NCI-H446 treated with DMSO at 0.1 percent for 48 hours (cell line): ENCODE data around the gene DTYMK.
A peak's percentile ranks its signal among the peaks of the same experiment; 100 is the strongest.

Experiments
- DNase-seq: peaks from one replicate; lab custom pipeline; 2025; lab: John Stamatoyannopoulos, UW

The DTYMK gene

DNA sequence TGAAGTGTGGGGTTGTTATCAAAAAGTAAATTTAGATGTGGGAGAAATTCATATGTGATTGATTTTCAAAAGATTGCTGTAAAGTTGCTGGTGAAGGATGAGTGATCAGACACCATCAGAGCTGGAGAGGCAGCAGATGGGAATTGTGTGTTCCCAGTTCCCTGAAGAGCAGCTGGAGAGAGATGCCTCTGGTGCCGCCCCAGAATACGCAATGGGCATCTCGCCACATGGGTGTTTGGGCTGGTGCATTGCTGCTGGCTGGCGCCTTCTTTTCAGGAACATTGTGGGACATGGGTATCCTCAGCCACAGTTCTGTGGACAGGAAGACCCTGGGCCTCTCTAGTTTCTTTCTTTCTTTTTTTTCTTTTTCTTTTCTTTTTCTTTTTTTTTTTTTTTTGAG, 37.2 kb downstream of the DTYMK start:
- peak; percentile 43 for DNase-seq

DNA sequence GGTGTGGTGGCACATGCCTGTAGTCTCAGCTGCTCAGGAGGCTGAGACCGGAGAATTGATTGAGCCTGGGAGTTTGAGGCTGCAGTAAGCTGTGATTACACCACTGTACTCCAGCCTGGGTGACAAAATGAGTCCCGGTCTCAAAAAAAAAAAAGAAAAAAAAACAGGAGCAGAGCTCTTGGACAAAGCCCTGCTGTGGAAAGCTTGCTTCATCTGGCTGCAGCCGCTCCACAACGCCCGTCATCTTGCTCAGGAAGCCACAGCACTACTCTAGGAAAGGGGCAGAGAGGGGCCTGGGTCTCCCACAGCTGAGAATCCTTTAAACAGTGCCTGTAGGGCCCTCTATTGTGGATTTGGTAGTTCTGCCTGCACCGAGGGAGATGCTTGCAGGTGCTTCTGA, 38.2 kb downstream of the DTYMK start:
- no peak for DNase-seq

DNA sequence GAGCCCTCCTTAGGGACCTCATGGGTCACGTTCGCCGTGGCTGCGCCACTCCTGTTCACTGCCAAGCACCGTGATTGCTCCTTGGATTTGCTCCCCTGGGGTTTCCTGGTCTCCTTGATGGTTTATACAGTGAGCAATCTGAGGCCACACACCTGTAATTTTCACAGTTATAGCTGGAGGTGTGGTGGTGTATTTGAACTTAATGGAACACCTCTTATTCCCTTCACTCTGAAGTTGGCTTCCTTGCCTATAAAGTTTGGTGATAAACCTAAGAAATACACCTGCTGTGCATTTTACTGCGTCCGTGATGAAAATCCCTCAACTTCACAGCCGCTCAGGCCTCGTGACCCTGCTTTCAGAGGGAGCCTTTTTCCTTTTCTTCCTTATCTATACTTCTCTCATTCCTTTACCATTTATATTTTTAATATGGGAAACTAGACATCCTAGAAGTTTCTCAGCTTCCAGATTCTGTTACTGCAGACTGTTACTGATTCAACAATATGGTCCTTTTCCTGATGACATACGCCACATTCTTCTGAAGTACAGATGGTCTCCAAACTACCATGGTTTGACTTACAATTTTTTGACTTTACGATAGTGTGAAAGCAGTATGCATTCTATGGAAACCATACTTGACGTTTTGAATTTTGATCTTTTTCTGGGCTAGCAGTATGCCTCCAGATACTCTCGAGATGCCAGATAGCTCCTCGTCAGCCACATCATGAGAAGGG, 40.5 kb downstream of the DTYMK start:
- no peak for DNase-seq

DNA sequence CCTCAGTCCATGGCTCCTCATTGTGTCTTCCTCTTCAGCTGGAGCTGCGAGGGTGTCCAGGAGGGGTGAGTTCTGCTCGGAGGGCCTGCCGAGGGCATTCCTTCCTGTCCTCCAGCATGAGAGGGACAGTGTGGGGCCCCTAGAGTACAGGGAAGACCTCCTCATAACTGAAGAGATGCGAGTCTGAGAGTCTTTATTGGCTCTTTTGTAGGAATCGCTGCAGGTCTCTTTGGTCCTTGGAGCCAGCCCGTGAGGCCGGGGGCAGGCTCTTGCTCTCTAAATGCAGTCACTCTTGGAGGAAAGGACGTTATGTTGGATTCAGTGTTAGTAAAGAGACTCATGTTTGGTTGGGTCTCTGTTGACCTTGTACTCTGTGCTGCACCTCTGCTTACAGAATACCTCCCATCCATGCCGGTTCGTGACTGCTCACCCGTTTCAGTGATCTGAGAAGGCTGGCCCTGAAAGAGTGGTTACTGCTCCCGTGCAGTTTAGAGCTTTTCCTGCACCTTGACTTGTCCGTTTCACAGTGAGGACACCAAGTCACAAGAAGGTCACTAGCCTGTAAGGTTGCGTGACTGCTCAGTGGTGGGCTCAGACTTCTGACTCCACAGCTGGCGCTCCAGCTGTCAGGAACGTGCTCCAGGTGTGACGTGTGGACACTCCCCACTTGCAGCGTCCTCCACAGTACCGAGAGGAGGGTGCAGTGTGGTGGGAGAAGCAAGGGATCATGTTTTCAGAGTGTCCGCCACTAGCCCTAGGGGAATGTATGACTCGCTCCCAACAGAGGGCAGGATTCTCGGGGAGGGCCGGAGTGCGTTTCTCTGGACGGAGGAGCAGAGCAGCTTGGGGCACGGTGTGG, 41.3 kb downstream of the DTYMK start:
- no peak for DNase-seq

DNA sequence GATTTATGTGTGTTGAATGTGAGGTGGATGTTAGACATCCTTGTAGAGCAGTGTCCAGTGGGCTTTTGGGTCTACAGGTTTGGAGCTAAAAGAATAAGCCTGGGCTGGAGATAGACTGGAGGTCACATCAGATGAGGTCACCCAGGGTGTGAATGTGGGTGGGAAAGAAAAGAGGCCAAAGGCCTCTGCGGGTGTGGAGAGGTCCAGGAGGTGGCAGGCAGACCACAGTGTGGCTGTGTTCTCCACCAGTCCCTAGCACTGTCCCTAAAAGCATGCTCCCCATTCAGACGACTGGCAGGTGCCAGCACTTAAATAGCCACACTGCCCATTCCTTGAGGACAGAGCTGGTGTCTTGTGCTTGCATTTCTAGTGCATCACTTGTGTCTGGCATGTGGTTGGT, 45.0 kb downstream of the DTYMK start:
- DNase-seq: no peak

DNA sequence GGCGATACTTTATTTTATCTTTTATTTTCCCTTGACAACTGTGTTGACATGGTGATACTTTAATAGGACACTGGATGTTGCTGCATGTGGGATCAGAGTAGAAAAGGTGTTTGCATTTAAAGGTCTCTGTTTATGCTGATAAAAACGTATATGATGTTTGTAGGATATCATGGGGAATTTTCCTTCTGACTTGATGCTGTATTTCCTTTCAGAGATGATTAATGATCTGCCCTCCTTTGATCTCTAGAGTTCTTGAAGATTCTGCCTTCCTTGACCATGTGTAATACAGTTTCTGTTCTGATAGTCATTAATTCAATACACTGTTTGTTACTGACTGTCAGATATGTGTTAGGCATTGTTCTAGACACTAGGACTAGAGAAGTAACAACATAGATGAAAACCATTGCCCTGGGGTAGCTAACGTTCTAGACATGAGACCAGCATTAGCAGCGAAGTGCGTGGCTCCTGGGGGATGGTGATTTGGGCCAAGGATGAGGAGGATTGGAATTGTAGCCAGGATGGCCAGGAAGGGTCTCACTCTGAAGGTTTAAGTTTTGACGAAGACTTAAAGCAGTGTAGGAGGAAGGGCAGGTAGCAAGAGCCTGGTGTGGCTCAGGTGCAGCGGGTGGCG, 46.3 kb downstream of the DTYMK start:
- no peak for DNase-seq

DNA sequence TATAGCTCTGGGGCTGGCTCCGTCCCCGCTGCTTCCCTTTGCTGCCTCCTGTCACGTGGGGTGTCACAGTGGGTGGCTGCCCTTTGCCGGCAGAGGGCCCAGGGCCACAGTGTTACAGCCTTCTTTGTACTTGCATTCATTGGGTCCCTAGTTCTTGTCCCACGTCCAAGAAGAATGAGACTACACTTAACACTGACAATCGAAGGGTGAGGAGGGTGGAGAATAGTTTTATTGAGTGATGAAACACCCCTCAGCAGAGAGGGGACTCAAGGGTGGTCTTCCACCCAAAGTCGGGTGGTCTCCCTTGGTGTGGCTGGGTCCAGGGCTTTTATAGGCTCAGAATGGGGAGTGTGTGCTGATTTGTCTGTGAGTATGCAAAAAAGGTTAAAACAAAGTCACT, 47.2 kb downstream of the DTYMK start:
- no peak for DNase-seq

DNA sequence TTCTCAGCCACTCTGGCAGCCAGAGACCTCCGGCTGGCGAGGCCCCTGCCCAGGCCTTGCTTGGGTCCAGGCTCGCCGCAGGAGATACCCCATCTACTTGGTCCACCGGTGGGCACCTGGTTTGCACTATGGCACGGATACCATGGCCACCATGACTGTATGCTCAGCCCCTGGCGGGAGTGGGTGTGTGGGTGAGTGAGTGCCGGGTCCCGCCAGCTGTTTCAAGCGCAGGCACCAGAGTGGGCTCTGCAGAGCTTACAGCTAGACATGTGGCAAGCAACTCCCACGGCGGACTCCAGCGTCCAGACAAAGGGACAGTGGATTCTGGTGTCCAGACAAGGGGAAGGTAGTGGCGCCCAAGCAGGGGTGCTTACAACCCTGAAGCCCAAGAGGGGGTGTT, 47.7 kb downstream of the DTYMK start:
- no peak for DNase-seq

DNA sequence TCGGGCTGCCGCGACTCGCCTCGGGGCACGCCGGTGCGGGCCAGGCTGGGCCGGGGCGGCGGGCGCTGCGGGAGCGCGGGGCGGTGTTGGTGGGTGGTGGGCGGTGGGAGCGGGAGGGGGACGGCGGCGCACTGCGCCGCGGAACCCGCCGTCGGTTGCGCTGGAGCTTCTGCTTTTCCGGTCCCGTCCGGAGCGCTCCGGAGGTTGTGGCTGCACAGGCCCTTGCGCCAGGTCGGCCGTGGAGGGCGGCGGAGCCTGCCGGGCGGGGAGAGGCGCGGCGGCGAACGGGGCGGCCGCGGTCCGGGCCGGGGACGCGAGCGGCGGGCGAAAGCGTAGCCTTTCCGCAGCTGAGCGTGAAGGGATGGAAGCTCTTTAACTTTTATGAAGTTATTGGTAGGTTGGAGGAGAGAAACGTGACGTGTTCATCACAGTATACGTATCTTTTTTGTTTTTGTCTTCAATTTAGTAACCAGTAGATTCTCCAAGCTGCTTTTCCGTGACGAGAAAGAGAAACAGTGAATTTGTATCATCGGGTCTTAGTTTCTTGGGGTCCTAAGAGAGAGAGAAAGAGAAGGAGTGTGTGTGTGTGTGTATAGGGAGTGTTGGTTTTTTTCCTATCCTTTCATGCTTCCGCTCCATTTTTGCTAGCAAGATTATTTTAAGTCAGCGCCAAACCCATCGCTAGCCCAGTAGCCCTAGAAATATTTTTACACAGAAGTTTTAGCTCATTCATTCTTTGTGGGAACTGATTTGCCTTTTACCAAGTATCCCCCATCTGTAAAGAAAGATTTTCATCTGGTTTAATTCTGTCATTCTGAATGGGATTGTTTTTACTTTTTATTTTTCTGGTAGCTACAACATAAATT, 48.6 kb downstream of the DTYMK start:
- DNase-seq: no peak

DNA sequence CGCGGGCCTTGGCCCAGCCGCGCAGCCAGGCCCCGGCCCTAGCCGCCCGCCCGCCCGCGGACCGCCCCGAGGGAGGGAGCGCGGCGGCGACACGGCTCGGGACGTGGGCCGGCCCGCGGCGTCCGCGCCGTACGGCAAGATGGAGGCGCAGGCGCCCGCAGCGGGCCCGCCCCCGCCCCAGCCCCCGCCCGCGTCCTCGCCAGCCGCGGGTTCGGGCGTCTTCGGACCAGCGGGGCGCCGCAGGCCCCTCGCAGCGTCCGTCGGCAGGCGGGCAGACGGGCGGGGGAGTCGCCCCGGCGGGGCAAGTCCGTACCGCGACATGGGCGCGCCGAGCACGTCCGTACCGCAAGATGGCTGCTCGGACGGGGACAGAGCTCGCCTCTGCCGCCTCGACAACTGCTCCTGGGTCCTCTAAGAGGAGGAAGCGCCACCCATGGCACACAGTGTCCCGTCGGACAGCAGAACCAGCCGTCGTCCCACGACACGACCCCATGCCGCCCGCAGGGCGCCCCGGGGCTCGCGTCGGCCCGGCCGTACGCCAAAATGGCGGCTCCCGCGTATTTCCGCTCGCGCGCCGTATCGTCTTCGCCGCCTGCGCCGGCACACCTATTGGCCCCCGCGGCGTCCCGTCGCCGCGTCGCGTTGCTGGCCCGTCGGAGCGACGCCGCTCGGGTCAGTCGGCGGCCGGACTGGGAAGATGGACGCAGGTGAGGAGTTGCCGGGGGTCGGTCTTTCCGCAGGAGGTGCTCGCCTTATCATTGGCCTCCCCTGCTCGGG, 49.4 kb downstream of the DTYMK start, which contains the start of the genes ATG4B and THAP4:
ATG4B (plus strand) TSS at position 676 of the 777 bp plus-strand sequence; CDS start at position 698, 22 bp downstream.
THAP4 (minus strand) TSS at position 141 of the 777 bp plus-strand sequence. CDS start 141 bp downstream, outside the sequence.
- DNase-seq: peak; percentile 54

DNA sequence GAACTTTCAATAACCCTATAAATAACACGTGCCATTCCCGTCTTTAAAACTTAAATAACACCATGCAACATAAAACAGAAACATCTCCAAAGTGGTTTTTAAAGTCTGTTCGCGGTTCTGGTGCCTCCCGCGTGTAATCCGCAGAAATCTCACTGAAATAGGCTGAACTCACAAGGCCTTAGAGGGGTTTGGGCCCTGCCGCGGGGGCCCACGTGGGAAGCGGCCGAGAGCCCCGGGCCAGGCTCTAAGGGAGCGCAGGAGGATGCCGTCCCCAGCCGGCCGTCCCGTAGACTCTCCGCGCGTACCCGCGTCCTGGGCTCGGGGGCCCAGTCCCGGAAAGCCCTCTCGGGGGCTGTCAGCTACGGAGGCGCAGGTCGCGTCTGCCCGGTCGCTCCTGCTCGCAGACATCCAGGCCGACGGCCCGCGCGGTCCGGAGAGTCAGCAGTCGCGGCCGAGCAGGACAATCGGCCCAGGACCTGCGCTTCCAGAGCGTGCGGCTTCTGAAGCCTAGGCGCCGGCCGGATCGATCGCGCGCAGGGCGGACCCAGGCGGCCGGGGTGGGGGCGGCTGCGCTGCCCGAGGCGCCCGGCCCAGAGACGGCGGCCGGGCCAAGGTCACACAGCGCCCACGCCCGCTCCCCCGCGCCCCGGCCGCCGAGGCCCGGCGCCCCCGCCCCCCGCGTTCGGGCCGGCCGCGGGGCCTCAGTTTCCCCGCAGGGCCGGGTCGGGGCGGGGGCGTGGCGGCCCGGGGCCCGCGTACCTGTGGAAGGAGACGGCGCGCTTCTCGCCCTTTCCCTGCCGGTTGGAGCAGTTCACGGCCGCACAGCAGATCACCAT, 50.2 kb downstream of the DTYMK start:
- no peak for DNase-seq

DNA sequence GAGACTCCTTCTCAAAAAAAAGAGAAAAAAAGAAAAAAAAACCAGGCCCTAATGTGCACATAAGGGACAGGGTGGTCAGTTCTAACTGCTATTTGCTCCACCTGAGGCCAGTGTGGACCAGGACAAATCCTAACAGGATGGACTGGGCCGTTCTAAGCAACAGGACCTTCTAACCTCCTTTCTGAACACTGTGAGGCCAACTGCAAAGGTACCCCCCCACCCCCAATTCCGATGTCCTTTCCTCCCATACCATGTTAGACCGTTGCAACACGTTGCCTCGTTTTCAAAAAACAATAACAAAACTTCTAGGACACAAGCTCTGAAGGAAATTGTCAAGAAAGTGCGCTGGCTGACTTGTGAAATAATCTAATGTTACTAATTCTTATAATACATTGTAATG, 50.9 kb downstream of the DTYMK start:
- DNase-seq: no peak

DNA sequence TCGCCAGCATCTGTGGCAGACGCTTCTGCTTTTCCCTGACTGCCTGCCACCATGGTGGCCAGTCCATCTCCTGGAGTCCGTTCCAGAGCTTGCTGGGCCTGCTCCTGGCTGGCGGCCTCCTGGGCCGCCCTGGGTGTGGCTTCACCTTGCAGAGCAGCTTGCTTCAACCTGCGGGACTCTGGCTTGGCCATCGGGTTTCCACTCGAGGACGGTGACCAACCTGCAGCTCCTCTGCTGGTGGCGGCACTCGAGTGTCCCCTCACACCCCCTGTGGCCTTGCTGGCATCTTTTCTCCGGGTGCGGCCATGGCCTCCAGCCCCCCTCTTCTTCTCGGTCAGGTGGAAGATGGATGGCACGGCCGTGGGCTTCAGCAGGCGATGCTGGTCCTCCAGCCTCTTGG, 53.1 kb downstream of the DTYMK start:
- DNase-seq: no peak

DNA sequence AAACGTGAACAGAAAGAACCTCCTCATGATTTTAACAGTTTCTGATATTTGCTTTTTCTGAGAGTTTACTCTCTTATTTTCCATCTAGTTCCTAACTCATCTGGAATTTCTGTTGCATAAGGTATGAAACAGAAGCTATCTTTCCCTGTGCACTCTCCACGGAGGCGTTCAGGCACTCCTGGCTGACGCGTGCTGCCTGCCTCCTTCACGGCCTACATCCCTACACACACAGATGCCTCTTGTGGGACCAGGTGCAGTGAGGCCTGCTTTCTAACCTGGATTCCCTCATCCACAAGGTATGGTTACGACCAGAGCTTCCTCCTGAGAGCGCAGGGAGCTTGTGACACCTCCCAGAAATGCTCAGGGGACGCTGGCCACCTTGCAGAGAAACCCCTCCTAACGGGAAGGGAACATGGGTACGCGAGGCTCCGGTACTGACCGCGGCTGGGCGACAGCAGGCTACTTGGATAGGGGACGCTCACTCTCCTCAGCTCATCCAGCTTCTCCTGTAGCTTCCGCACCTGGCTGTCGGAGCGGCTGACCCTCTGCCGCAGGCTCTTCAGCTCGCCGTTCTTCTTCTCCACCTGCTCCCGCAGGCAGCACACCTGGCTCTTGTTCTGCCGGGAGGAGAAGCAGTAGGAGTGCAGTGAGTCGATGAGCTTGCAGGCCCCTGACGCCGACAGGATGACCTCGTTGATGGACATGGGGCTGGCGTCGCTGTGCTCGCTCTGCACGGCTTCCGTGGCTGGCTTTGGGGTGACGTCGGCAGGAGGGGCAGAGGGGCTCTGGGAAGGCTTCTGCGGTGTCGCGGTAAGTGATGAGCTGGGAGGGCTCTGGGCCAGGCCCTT, 53.9 kb downstream of the DTYMK start:
- no peak for DNase-seq

DNA sequence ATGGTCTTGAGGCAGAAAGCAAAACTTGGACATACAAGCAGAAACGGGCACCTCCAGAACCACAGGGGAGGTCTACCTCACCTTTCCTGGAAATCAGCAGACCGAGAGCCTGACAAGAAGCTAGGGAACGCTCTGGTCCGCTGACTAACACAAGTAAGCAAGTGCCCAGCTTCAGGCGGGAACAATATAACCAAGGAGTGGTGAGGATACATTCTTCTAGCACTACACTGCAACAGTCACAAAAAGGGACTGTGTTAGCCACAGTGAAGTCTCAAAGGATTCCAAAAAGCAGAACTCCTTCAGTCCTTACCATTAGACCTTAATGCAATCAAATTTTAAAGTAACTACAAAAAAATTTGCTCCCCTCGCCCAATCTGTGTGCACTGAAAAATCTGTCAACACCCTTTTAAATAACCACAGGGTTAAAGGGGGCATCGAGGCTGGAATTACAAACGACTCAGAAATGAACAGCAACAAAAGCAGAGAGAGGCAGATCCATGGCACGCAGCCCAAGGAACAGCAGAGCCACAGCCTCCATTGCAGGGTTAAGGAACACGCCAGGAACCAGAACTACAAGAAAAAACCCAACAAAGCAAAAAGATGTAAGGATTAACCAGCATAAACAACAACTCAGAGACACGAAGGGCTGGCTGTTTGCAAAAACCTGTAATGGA, 56.7 kb downstream of the DTYMK start:
- DNase-seq: no peak

DNA sequence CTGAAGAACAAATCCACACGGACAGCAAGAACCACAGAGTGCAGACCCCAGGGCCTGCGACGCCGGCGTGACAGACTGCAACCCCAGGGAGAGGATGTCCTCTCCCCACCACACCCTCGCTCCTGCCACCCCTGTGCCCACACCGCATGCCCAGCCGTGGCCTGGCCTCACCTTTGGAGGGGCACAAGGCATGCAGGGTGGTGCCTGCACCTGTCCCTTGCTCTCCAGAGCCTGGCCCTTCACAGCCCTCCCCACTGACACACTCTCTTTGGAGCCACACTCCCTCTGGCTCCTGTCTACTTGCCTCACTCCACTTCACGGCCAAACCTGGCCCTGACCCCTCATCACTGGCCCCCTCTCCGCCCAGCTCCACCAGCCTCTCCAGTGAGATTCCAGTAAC, 58.9 kb downstream of the DTYMK start:
- no peak for DNase-seq
